H9 (cell line): ENCODE data around the gene ERP44. TPM values are rescaled to one million over a fixed set of nuclear protein-coding genes. Genes with fewer than 3 reads are reported as not detected.
A peak's percentile ranks its signal among the peaks of the same experiment; 100 is the strongest.

Source experiments
- DNase-seq: peaks from one replicate; pipeline ENCODE4 v3.0.0-alpha.2; 2017
- H2AFZ ChIP-seq: one replicate; pipeline ENCODE4 v1.6.1; 2013; ENCODE audit warnings: mild to moderate bottlenecking, low read length, control low read depth, moderate library complexity
- H2AK5ac ChIP-seq: 2 replicates; pipeline ENCODE4 v1.6.1; 2013; ENCODE audit warnings: low read length, control low read depth, mixed read lengths; ENCODE audit not compliant: insufficient read length
- H2BK120ac ChIP-seq: one replicate; pipeline ENCODE4 v1.6.1; 2013; ENCODE audit warnings: low read depth, mild to moderate bottlenecking, low read length, control low read depth, inconsistent platforms; ENCODE audit not compliant: poor library complexity, severe bottlenecking
- H2BK12ac ChIP-seq: 2 replicates; pipeline ENCODE4 v1.6.1; 2013; ENCODE audit warnings: low read length, control low read depth, mixed read lengths, low read depth; ENCODE audit not compliant: insufficient read length
- H2BK15ac ChIP-seq: 2 replicates; pipeline ENCODE4 v1.6.1; 2013; ENCODE audit warnings: low read depth, low read length, control low read depth
- H2BK20ac ChIP-seq: one replicate; pipeline ENCODE4 v1.6.1; 2013; ENCODE audit warnings: low read depth, mild to moderate bottlenecking, low read length, control low read depth, inconsistent platforms; ENCODE audit not compliant: poor library complexity, severe bottlenecking
- H2BK5ac ChIP-seq: 2 replicates; pipeline ENCODE4 v1.6.1; 2013; ENCODE audit warnings: low read length, control low read depth, mixed read lengths; ENCODE audit not compliant: insufficient read length
- H3K14ac ChIP-seq: 2 replicates; pipeline ENCODE4 v1.6.1; 2013; ENCODE audit warnings: low read length, control low read depth; ENCODE audit not compliant: insufficient read depth
- H3K18ac ChIP-seq: 2 replicates; pipeline ENCODE4 v1.6.1; 2013; ENCODE audit warnings: low read depth, mild to moderate bottlenecking, mixed read lengths, low read length, control low read depth; ENCODE audit not compliant: insufficient read length
- H3K23ac ChIP-seq: 2 replicates; pipeline ENCODE4 v1.6.1; 2013; ENCODE audit warnings: low read length, control low read depth, mixed read lengths, low read depth; ENCODE audit not compliant: insufficient read length
- H3K23me2 ChIP-seq: 2 replicates; pipeline ENCODE4 v1.6.1; 2013; ENCODE audit warnings: low read depth, mild to moderate bottlenecking, mixed read lengths, low read length, control low read depth; ENCODE audit not compliant: insufficient read length, poor library complexity, severe bottlenecking
- H3K27ac ChIP-seq: 2 replicates; pipeline ENCODE4 v1.5.1; 2013; ENCODE audit warnings: low read length, control low read depth, mixed read lengths, low read depth; ENCODE audit not compliant: insufficient read length
- H3K27me3 ChIP-seq: 2 replicates; pipeline ENCODE4 v1.6.1; 2013; ENCODE audit warnings: low read length, control low read depth, inconsistent platforms; ENCODE audit not compliant: insufficient read depth
- H3K4ac ChIP-seq: 2 replicates; pipeline ENCODE4 v1.6.1; 2013; ENCODE audit warnings: low read depth, mild to moderate bottlenecking, control low read depth, inconsistent platforms, low read length, moderate library complexity
- H3K4me1 ChIP-seq: 2 replicates; pipeline ENCODE4 v1.6.1; 2013; ENCODE audit warnings: low read length, control low read depth, inconsistent platforms; ENCODE audit not compliant: insufficient read depth
- H3K4me2 ChIP-seq: 2 replicates; pipeline ENCODE4 v1.6.1; 2013; ENCODE audit warnings: low read length, control low read depth, mixed read lengths; ENCODE audit not compliant: insufficient read length, insufficient read depth
- H3K56ac ChIP-seq: 2 replicates; pipeline ENCODE4 v1.6.1; 2013; ENCODE audit warnings: low read depth, mild to moderate bottlenecking, mixed read lengths, low read length, control low read depth; ENCODE audit not compliant: insufficient read length
- H3K79me1 ChIP-seq: 2 replicates; pipeline ENCODE4 v1.6.1; 2013; ENCODE audit warnings: low read depth, mild to moderate bottlenecking, moderate library complexity, low read length, control low read depth, inconsistent platforms; ENCODE audit not compliant: insufficient read depth, poor library complexity, severe bottlenecking
- H3K79me2 ChIP-seq: 2 replicates; pipeline ENCODE4 v1.6.1; 2013; ENCODE audit warnings: low read length, control low read depth, inconsistent platforms; ENCODE audit not compliant: insufficient read depth
- H3K9ac ChIP-seq: 2 replicates; pipeline ENCODE4 v1.6.1; 2013; ENCODE audit warnings: low read length, control low read depth, mixed read lengths; ENCODE audit not compliant: insufficient read length; ENCODE audit errors: extremely low read depth
- H3K9me3 ChIP-seq: one replicate; pipeline ENCODE4 v1.6.1; 2013; ENCODE audit warnings: low read depth, low read length, inconsistent platforms; ENCODE audit not compliant: control insufficient read depth
- H3T11ph ChIP-seq: one replicate; pipeline ENCODE4 v1.6.1; 2013; ENCODE audit warnings: mild to moderate bottlenecking, low read length, control low read depth, inconsistent platforms
- H4K20me1 ChIP-seq: one replicate; pipeline ENCODE4 v1.6.1; 2013; ENCODE audit not compliant: control insufficient read depth, insufficient read length, insufficient read depth
- H4K5ac ChIP-seq: 2 replicates; pipeline ENCODE4 v1.6.1; 2013; ENCODE audit warnings: low read depth, mild to moderate bottlenecking, mixed read lengths, low read length, control low read depth; ENCODE audit not compliant: insufficient read length
- H4K8ac ChIP-seq: replicated peaks from 2 replicates; pipeline ENCODE4 v1.6.1; 2013; ENCODE audit warnings: low read length, control low read depth, mixed read lengths, low read depth; ENCODE audit not compliant: insufficient read length
- H4K91ac ChIP-seq: 2 replicates; pipeline ENCODE4 v1.6.1; 2013; ENCODE audit warnings: low read depth, mild to moderate bottlenecking, moderate library complexity, mixed read lengths, low read length, control low read depth; ENCODE audit not compliant: insufficient read length
- H3K27ac Mint-ChIP-seq, 3 experiments: 2 replicates in 2 of 3; 3 replicates in 1 of 3; pipeline ENCODE4 v1.8.0; 2020 to 2021; ENCODE audit warnings: mixed read lengths in 3 of 3, mild to moderate bottlenecking in 1 of 3, moderate library complexity in 1 of 3
- H3K27me3 Mint-ChIP-seq: 2 replicates; pipeline ENCODE4 v1.8.0; 2021; ENCODE audit warnings: low read depth, mild to moderate bottlenecking, moderate library complexity, mixed read lengths
- H3K36me3 Mint-ChIP-seq, 3 experiments: 2 replicates in 2 of 3; 3 replicates in 1 of 3; pipeline ENCODE4 v1.8.0; 2020 to 2021; ENCODE audit warnings: low read depth in 3 of 3, mixed read lengths in 3 of 3; ENCODE audit not compliant: insufficient read depth in 1 of 3
- H3K4me1 Mint-ChIP-seq, 2 experiments: 2 replicates each; pipeline ENCODE4 v1.8.0; 2020; ENCODE audit warnings: mixed read lengths in 2 of 2
- H3K4me3 Mint-ChIP-seq, 2 experiments: 2 replicates in 1 of 2; 3 replicates in 1 of 2; pipeline ENCODE4 v1.8.0; 2020 to 2021; ENCODE audit warnings: mild to moderate bottlenecking in 2 of 2, mixed read lengths in 2 of 2, moderate library complexity in 1 of 2
- H3K9me3 Mint-ChIP-seq, 2 experiments: 2 replicates in 1 of 2; 3 replicates in 1 of 2; pipeline ENCODE4 v1.8.0; 2020; ENCODE audit warnings: mild to moderate bottlenecking in 2 of 2, mixed read lengths in 2 of 2, moderate library complexity in 1 of 2
- WGBS: extraction: QIAGEN DNeasy Blood & Tissue Kit; methylation state at CpG from one replicate; pipeline ENCODE4 v1.1.7; 2013; ENCODE audit warnings: missing lambda C conversion rate, low lambda C conversion rate, mixed read lengths; ENCODE audit not compliant: insufficient read length; ENCODE audit errors: extremely low coverage; 5-methylcytosine and 5-hydroxymethylcytosine counted together
- total RNA-seq: library from RNA; stranded (reverse); gene quantifications from 2 replicates; pipeline ENCODE4 v1.2.1, GENCODE V29; 2021
- TF ChIP-seq, protein P1 (sequence below): fragments of 200-600 bp; sonication (generic); conservative IDR thresholded peaks from 3 replicates; pipeline ENCODE4 v1.8.0; 2021; ENCODE audit warnings: antibody characterized with exemption, mild to moderate bottlenecking

ERP44 gene
- total RNA-seq, 1 experiment from 2014 or later: 15.4 TPM

DNA sequence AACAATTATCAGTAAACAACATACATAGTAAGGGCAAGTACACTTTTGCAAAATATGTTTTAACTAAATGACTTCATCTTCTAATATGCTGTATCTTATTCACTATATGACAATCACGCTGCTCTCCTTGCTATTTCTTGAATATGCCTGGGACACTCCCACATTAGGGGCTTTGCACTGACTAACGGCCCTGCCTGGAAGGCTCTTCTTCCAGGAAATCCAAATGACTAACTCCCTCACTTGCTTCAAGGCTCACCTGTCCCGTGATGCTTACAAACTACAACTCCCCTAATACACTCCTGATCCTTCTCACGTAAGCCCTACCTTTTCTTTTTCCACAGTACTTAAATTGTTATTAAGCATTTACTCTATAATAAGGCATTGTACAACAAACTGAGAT, 10.6 kb downstream of the ERP44 start:
- Histone ChIP-seq H4K5ac (no peak overlapping the region), H3K27me3 (no peaks in the 10 kb centered on the region), H3K4me2 (no peak overlapping the region), H2BK120ac (no peak overlapping the region), H4K91ac (no peak overlapping the region), H3K79me2 (peaks cover 1% of the 10 kb centered on the region; the same call in 1 of the 2 replicates), H3K14ac (no peak overlapping the region), H3K9ac (no peak overlapping the region), H3T11ph (no peak overlapping the region), H3K23ac (no peak overlapping the region), H2BK5ac (no peak overlapping the region), H2BK15ac (no peak overlapping the region), H3K23me2 (no peaks in the 10 kb centered on the region), H2AFZ (no peak overlapping the region), H3K79me1 (no peaks in the 10 kb centered on the region), H4K20me1 (no peaks in the 10 kb centered on the region), H3K56ac (no peak overlapping the region), H3K27ac (no peak overlapping the region), H3K4ac (no peak overlapping the region), H4K8ac (no peak overlapping the region), H3K18ac (no peak overlapping the region), H2AK5ac (no peak overlapping the region), H2BK12ac (no peak overlapping the region), H3K4me1 (peaks cover 2% of the 10 kb centered on the region; the same call in 1 of the 2 replicates), H2BK20ac (no peak overlapping the region), H3K9me3 (no peaks in the 10 kb centered on the region)
- H3K4me3 Mint-ChIP-seq: no peak overlapping the region
- H3K36me3 Mint-ChIP-seq: no peaks in the 10 kb centered on the region
- no peaks in the 10 kb centered on the region for H3K9me3 Mint-ChIP-seq
- no CpG with 5 or more reads among the region's 4 CpGs for WGBS
- peak overlapping the region in 2 of 3 experiments; percentile 2 to 32; a peak in 2 of 7 replicates for H3K27ac Mint-ChIP-seq
- no peaks in the 10 kb centered on the region for H3K27me3 Mint-ChIP-seq
- TF ChIP-seq, protein P1, sequence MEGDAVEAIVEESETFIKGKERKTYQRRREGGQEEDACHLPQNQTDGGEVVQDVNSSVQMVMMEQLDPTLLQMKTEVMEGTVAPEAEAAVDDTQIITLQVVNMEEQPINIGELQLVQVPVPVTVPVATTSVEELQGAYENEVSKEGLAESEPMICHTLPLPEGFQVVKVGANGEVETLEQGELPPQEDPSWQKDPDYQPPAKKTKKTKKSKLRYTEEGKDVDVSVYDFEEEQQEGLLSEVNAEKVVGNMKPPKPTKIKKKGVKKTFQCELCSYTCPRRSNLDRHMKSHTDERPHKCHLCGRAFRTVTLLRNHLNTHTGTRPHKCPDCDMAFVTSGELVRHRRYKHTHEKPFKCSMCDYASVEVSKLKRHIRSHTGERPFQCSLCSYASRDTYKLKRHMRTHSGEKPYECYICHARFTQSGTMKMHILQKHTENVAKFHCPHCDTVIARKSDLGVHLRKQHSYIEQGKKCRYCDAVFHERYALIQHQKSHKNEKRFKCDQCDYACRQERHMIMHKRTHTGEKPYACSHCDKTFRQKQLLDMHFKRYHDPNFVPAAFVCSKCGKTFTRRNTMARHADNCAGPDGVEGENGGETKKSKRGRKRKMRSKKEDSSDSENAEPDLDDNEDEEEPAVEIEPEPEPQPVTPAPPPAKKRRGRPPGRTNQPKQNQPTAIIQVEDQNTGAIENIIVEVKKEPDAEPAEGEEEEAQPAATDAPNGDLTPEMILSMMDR: no peak
- DNase-seq: no peak
- peaks cover 16 to 26% of the 10 kb centered on the region in 2 experiments for H3K4me1 Mint-ChIP-seq
